Natural killer cell treated with Interleukin-12 subunit alpha and Interleukin-12 subunit beta and Interleukin-15 and Interleukin-18, amount 100 ng/mL, for 72 hours (primary cell): Measurements from ENCODE around the gene TOM1L1. TPM values are rescaled to one million over a fixed set of nuclear protein-coding genes. Genes with fewer than 3 reads are reported as not detected.

Experiments
- ATAC-seq, 2 donors: fragments of 150-1000 bp; cut with Tn5 transposase in 1 of 2; sonication (Bioruptor Pico), chemical (Tn5 transposase) in 1 of 2; 2 replicates each; pipeline ENCODE4 v1.10.0; 2021
- DNase-seq: peaks from one replicate; pipeline ENCODE4 v3.0.0; 2022; ENCODE audit warnings: low spot score
- H3K27ac Mint-ChIP-seq, 2 donors: 1 replicate in 1 of 2; 2 replicates in 1 of 2; pipeline ENCODE4 v1.8.0; 2022; ENCODE audit warnings: mixed read lengths in 2 of 2, mild to moderate bottlenecking in 1 of 2, moderate library complexity in 1 of 2
- H3K27me3 Mint-ChIP-seq, 2 donors: 1 replicate in 1 of 2; 2 replicates in 1 of 2; pipeline ENCODE4 v1.8.0; 2022; ENCODE audit warnings: mixed read lengths in 2 of 2
- H3K36me3 Mint-ChIP-seq: one replicate; pipeline ENCODE4 v1.8.0; 2022; ENCODE audit warnings: mixed read lengths
- H3K4me1 Mint-ChIP-seq, 2 donors: 1 replicate in 1 of 2; 2 replicates in 1 of 2; pipeline ENCODE4 v1.8.0; 2022; ENCODE audit warnings: low read depth in 2 of 2, mixed read lengths in 2 of 2, mild to moderate bottlenecking in 1 of 2
- H3K4me3 Mint-ChIP-seq: one replicate; pipeline ENCODE4 v1.8.0; 2022; ENCODE audit warnings: mixed read lengths
- H3K9me3 Mint-ChIP-seq: 2 replicates; pipeline ENCODE4 v1.8.0; 2022; ENCODE audit warnings: mixed read lengths
- total RNA-seq, 2 donors: library from RNA; stranded (reverse); gene quantifications; one replicate each; pipeline ENCODE4 v1.2.3, GENCODE V29; 2022

Gene TOM1L1
- total RNA-seq, 2 donors from 2014 or later, result not detected

- Mint-ChIP-seq H3K4me3 (no peak overlapping the region), H3K27me3 (peaks cover 24 to 27% of the 10 kb centered on the region in 2 donors), H3K36me3 (no peaks in the 10 kb centered on the region), H3K9me3 (no peaks in the 10 kb centered on the region), H3K4me1 (no peaks in the 10 kb centered on the region), H3K27ac (no peak overlapping the region)
- DNase-seq (no peak), ATAC-seq (no peak)
These were observed 2.7 kb downstream of the TOM1L1 start for GRCh38 chr17:54903375-54903774.

DNA sequence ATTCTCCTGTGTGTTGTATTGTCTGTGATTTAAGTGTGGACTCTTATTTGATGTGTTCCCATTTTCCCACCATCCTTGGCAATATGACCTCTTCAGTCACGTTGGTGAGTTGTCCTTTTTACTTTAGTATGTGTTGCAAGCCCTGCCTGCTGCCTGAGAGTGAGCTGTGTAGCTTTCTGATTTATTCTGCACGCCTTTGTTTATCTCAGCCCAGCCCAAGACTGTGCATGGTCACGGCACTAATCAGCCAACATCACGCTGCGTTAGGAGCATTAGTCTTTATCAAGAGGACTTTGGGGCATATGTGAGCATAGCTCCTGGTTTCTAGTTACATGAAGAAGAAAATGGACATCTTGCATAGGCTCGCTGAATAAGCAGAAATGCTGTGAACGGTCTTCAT, 6.0 kb downstream of the TOM1L1 start:
- peaks cover 3 to 6% of the 10 kb centered on the region in 2 donors for H3K27me3 Mint-ChIP-seq
- ATAC-seq (no peak), DNase-seq (no peak)
- no peaks in the 10 kb centered on the region for H3K9me3 Mint-ChIP-seq
- no peaks in the 10 kb centered on the region for H3K4me1 Mint-ChIP-seq
- no peak overlapping the region for H3K27ac Mint-ChIP-seq
- no peak overlapping the region for H3K4me3 Mint-ChIP-seq
- H3K36me3 Mint-ChIP-seq, result no peaks in the 10 kb centered on the region

DNA sequence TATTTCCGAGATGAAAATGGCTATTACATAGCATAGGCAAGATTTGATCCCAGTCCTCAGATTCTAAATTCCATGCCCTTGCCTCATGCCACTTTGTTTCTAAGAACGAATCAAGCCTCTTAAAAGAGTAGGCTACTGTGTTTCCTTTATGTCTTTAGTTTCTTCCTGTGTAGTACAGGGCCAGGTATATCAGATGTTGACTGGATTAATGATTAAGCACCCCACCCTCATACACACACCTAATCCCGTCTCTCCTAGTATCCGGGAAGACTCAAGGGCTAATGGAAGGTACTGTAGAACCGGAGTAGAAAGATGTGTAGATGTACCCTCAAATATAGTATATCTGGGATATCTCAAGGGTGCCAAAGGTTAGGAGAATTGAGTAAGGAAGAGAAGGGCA, 6.7 kb downstream of the TOM1L1 start:
- peaks cover 0 to 2% of the 10 kb centered on the region in 2 donors for H3K27me3 Mint-ChIP-seq
- H3K36me3 Mint-ChIP-seq, result no peaks in the 10 kb centered on the region
- H3K9me3 Mint-ChIP-seq, result no peaks in the 10 kb centered on the region
- H3K4me1 Mint-ChIP-seq, result no peaks in the 10 kb centered on the region
- DNase-seq, result no peak
- no peak overlapping the region for H3K4me3 Mint-ChIP-seq
- ATAC-seq, result no peak
- H3K27ac Mint-ChIP-seq, result no peak overlapping the region

DNA sequence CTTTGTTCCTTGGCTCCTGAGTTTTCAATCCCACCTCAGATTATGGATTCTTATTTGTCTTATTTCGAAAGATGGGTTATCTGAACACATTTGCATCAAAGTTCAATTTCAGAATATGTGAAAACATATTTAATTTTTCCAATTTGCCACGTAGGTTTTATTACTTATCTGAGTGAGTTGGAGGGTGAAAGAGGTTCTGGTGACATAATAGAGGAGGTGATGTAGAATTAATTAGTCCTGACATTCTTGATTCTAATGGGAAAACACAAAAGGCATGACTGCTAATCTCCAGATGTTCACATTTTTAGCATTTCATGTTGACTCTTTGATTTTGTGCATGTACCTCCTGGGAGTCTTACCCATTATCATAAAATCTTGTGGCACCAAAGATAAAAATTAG, 9.1 kb downstream of the TOM1L1 start:
- Mint-ChIP-seq H3K27ac (no peak overlapping the region), H3K9me3 (no peaks in the 10 kb centered on the region), H3K4me1 (no peaks in the 10 kb centered on the region), H3K27me3 (no peaks in the 10 kb centered on the region), H3K4me3 (no peak overlapping the region), H3K36me3 (no peaks in the 10 kb centered on the region)
- ATAC-seq (no peak), DNase-seq (no peak)

DNA sequence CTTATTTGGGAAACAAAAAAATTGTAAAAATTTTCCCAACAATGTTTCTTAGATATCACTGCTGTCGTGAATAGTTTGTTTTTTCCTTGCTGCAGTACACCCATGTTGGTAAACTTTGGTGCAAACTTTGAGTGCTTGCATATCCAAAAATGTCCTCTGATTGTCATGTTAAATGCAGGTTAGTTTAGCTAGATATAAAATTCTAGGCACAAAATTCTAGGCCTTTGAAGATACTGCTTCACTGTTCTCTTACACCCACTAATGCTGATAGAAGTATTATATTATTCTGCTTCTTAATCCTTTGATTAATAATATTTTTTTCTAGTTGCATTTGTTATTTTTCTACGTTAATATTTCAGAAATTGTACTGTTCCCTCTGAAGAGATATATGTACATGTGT, 16.1 kb downstream of the TOM1L1 start:
- H3K4me3 Mint-ChIP-seq, result no peak overlapping the region
- H3K27me3 Mint-ChIP-seq, result peaks cover 0 to 9% of the 10 kb centered on the region in 2 donors
- DNase-seq (no peak), ATAC-seq (no peak)
- H3K27ac Mint-ChIP-seq, result no peak overlapping the region
- no peaks in the 10 kb centered on the region for H3K4me1 Mint-ChIP-seq
- peaks cover 10% of the 10 kb centered on the region for H3K9me3 Mint-ChIP-seq
- peaks cover 13% of the 10 kb centered on the region for H3K36me3 Mint-ChIP-seq

GRCh38 chr17:54919425-54919824, 18.8 kb downstream of the TOM1L1 start:
- no peak overlapping the region for H3K27ac Mint-ChIP-seq
- peaks cover 0 to 9% of the 10 kb centered on the region in 2 donors for H3K27me3 Mint-ChIP-seq
- no peaks in the 10 kb centered on the region for H3K4me1 Mint-ChIP-seq
- H3K4me3 Mint-ChIP-seq, result no peak overlapping the region
- DNase-seq (no peak), ATAC-seq (no peak)
- peaks cover 13% of the 10 kb centered on the region for H3K36me3 Mint-ChIP-seq
- peaks cover 10% of the 10 kb centered on the region for H3K9me3 Mint-ChIP-seq

DNA sequence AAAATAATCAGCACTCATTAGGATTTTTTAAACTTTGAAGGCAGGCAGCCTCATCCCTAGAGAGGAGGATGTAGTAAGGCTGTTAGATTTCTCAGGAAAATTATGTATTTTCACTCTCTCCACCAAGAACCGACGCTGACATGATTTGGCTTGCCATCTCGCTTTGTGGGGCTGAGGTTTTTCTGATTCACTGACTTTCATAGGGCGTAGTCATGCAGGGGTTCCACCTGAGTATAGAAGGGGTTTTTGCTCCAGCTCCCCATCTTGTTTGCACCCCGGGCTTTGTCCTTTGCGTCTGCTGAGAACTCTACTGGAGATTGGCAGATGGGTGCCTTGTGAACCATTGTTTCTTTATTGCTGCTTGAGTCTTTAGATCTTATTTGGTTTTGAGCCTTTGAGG, 20.2 kb downstream of the TOM1L1 start:
- Mint-ChIP-seq H3K27ac (no peak overlapping the region), H3K27me3 (peaks cover 0 to 15% of the 10 kb centered on the region in 2 donors), H3K4me3 (no peak overlapping the region), H3K9me3 (peaks cover 10% of the 10 kb centered on the region), H3K4me1 (no peaks in the 10 kb centered on the region), H3K36me3 (peaks cover 13% of the 10 kb centered on the region)
- ATAC-seq (no peak), DNase-seq (no peak)

GRCh38 chr17:54924405-54924804, 23.8 kb downstream of the TOM1L1 start:
- Mint-ChIP-seq H3K27ac (no peak overlapping the region), H3K36me3 (no peaks in the 10 kb centered on the region), H3K27me3 (peaks cover 2 to 29% of the 10 kb centered on the region in 2 donors), H3K4me1 (no peaks in the 10 kb centered on the region), H3K4me3 (no peak overlapping the region), H3K9me3 (no peaks in the 10 kb centered on the region)
- no peak for DNase-seq
- no peak for ATAC-seq

GRCh38 chr17:54927525-54927924, 26.9 kb downstream of the TOM1L1 start:
- ATAC-seq, result no peak
- H3K36me3 Mint-ChIP-seq, result no peaks in the 10 kb centered on the region
- H3K4me3 Mint-ChIP-seq, result no peak overlapping the region
- no peak overlapping the region for H3K27ac Mint-ChIP-seq
- DNase-seq, result no peak
- peaks cover 2 to 25% of the 10 kb centered on the region in 2 donors for H3K27me3 Mint-ChIP-seq
- H3K9me3 Mint-ChIP-seq, result no peaks in the 10 kb centered on the region
- no peaks in the 10 kb centered on the region for H3K4me1 Mint-ChIP-seq

DNA sequence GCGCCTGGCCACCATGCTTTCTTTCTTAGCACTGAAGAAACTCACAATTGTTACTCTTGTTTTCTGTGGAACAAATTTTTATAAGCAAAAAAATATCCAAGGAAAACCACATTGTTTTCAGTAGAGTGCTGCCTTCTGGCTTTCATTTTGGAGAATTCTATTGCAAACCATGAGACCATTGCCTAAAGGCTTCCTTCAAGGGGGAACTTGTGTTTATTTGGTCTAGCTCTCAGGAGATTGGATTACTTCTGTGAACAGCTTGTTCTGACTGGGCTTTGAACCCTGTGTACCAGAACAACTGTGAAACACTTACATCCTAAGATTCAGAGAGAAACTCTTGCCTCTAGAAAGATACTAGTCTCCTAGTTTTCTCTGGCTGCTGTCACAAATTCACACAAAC, 32.1 kb downstream of the TOM1L1 start:
- Mint-ChIP-seq H3K9me3 (no peaks in the 10 kb centered on the region), H3K36me3 (no peaks in the 10 kb centered on the region), H3K4me3 (no peak overlapping the region), H3K4me1 (no peaks in the 10 kb centered on the region), H3K27ac (no peak overlapping the region), H3K27me3 (peaks cover 0 to 9% of the 10 kb centered on the region in 2 donors)
- ATAC-seq (no peak), DNase-seq (no peak)

- H3K36me3 Mint-ChIP-seq, result no peaks in the 10 kb centered on the region
These were observed 33.3 kb downstream of the TOM1L1 start for GRCh38 chr17:54933921-54934320.

GRCh38 chr17:54935471-54935870, 34.8 kb downstream of the TOM1L1 start:
- Mint-ChIP-seq H3K36me3 (no peaks in the 10 kb centered on the region), H3K27ac (no peak overlapping the region), H3K4me3 (no peak overlapping the region), H3K4me1 (no peaks in the 10 kb centered on the region), H3K27me3 (no peaks in the 10 kb centered on the region), H3K9me3 (no peaks in the 10 kb centered on the region)
- ATAC-seq (no peak), DNase-seq (no peak)

More at GRCh38 chr17:54933921-54934320, 33.3 kb downstream of the TOM1L1 start:
- no peak overlapping the region for H3K27ac Mint-ChIP-seq
- ATAC-seq (no peak), DNase-seq (no peak)
- H3K4me1 Mint-ChIP-seq, result no peaks in the 10 kb centered on the region
- no peaks in the 10 kb centered on the region for H3K9me3 Mint-ChIP-seq
- H3K27me3 Mint-ChIP-seq, result no peaks in the 10 kb centered on the region
- H3K4me3 Mint-ChIP-seq, result no peak overlapping the region

DNA sequence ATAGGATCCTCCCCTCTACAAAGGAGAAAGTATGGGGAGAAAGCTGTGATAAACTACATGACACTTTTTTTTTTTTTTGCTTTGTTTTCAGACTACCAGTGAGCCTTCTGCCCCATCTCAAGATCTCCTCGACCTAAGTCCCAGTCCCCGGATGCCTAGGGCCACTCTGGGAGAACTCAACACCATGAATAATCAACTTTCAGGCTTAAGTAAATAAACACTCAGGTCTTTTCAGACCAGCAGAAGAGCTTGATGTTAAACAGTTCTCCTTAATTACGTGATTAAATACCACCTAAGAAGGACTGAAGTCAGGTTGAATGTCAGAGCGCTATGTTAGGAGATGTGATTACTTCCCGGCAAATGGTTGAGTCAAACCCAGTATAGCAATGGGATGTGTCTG, 36.4 kb downstream of the TOM1L1 start:
- Mint-ChIP-seq H3K36me3 (no peaks in the 10 kb centered on the region), H3K4me1 (no peaks in the 10 kb centered on the region), H3K9me3 (no peaks in the 10 kb centered on the region), H3K27me3 (no peaks in the 10 kb centered on the region), H3K4me3 (no peak overlapping the region), H3K27ac (no peak overlapping the region)
- DNase-seq (no peak), ATAC-seq (no peak)

- Mint-ChIP-seq H3K27ac (no peak overlapping the region), H3K9me3 (no peaks in the 10 kb centered on the region), H3K4me3 (no peak overlapping the region), H3K27me3 (no peaks in the 10 kb centered on the region), H3K4me1 (no peaks in the 10 kb centered on the region), H3K36me3 (no peaks in the 10 kb centered on the region)
- no peak for ATAC-seq
- DNase-seq, result no peak
These were observed 36.8 kb downstream of the TOM1L1 start for GRCh38 chr17:54937426-54937825.

- Mint-ChIP-seq H3K4me1 (peaks cover 6 to 10% of the 10 kb centered on the region in 2 donors), H3K4me3 (no peak overlapping the region), H3K36me3 (no peaks in the 10 kb centered on the region), H3K9me3 (no peaks in the 10 kb centered on the region), H3K27me3 (peaks cover 7 to 9% of the 10 kb centered on the region in 2 donors), H3K27ac (no peak overlapping the region)
- no peak for DNase-seq
- no peak for ATAC-seq
These were observed 40.6 kb downstream of the TOM1L1 start for GRCh38 chr17:54941285-54941684.
